Neural cell (in vitro differentiated cells): ENCODE measurements around the gene TFRC.

Source experiments
- CTCF ChIP-seq: fragments of 450-650 bp; IDR thresholded peaks from 2 replicates; pipeline ENCODE4 v1.5.1; 2014; ENCODE audit warnings: antibody characterized with exemption, mild to moderate bottlenecking, moderate library complexity; ENCODE audit not compliant: poor library complexity, severe bottlenecking
- EP300 ChIP-seq: fragments of 450-650 bp; conservative IDR thresholded peaks from 2 replicates; pipeline ENCODE4 v1.6.1; 2014; ENCODE audit warnings: antibody characterized with exemption, mild to moderate bottlenecking, moderate library complexity; ENCODE audit not compliant: poor library complexity, severe bottlenecking
- EZH2 ChIP-seq: fragments of 200-600, 300-800 bp; shearing (Covaris generic), sonication (generic); IDR thresholded peaks from 2 replicates; pipeline ENCODE4 v1.6.1; 2014; ENCODE audit warnings: antibody characterized with exemption, low read length, borderline replicate concordance, mild to moderate bottlenecking; ENCODE audit not compliant: insufficient read depth, poor library complexity, severe bottlenecking
- MXI1 ChIP-seq: fragments of 450-650 bp; conservative IDR thresholded peaks from 2 replicates; pipeline ENCODE4 v1.6.1; 2014; ENCODE audit warnings: antibody characterized with exemption, mild to moderate bottlenecking; ENCODE audit not compliant: poor library complexity, severe bottlenecking
- POLR2AphosphoS5 ChIP-seq: IDR thresholded peaks from 2 replicates; pipeline ENCODE4 v1.6.1; 2012
- RAD21 ChIP-seq: fragments of 450-650 bp; conservative IDR thresholded peaks from 2 replicates; pipeline ENCODE4 v1.6.1; 2014; ENCODE audit warnings: antibody characterized with exemption, mild to moderate bottlenecking, moderate library complexity
- SMC3 ChIP-seq: fragments of 450-650 bp; conservative IDR thresholded peaks from 2 replicates; pipeline ENCODE4 v1.6.1; 2014; ENCODE audit warnings: antibody characterized with exemption, mild to moderate bottlenecking, moderate library complexity; ENCODE audit not compliant: poor library complexity
- TAF1 ChIP-seq: IDR thresholded peaks from 2 replicates; pipeline ENCODE4 v1.6.1; 2012; ENCODE audit warnings: low read depth
- TF ChIP-seq, protein P1 (sequence below): IDR thresholded peaks from 2 replicates; pipeline ENCODE4 v1.6.1; 2012; ENCODE audit warnings: borderline replicate concordance

DNA sequence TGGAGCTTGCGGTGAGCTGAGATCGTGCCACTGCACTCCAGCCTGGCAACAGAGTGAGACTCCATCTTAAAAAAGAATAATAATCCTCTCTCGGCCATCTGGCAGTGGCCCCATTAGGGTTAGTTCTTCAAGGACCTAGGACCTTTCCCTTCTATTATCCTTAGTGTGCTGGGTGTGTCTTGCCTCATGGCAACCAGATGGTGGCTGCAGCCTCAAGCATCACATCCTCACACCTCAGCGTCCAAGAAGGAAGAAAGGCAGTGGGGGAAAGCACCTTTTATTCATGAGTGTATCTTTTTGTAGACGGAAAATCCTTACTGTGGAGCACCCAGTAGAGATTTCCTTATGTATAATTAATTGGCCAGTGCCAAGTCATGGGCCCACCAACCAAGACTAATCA, 42.7 kb upstream of the TFRC start:
- TF ChIP-seq, protein P1, sequence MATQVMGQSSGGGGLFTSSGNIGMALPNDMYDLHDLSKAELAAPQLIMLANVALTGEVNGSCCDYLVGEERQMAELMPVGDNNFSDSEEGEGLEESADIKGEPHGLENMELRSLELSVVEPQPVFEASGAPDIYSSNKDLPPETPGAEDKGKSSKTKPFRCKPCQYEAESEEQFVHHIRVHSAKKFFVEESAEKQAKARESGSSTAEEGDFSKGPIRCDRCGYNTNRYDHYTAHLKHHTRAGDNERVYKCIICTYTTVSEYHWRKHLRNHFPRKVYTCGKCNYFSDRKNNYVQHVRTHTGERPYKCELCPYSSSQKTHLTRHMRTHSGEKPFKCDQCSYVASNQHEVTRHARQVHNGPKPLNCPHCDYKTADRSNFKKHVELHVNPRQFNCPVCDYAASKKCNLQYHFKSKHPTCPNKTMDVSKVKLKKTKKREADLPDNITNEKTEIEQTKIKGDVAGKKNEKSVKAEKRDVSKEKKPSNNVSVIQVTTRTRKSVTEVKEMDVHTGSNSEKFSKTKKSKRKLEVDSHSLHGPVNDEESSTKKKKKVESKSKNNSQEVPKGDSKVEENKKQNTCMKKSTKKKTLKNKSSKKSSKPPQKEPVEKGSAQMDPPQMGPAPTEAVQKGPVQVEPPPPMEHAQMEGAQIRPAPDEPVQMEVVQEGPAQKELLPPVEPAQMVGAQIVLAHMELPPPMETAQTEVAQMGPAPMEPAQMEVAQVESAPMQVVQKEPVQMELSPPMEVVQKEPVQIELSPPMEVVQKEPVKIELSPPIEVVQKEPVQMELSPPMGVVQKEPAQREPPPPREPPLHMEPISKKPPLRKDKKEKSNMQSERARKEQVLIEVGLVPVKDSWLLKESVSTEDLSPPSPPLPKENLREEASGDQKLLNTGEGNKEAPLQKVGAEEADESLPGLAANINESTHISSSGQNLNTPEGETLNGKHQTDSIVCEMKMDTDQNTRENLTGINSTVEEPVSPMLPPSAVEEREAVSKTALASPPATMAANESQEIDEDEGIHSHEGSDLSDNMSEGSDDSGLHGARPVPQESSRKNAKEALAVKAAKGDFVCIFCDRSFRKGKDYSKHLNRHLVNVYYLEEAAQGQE: no peak
- TF ChIP-seq CTCF (no peak), EZH2 (no peak), EP300 (no peak), POLR2AphosphoS5 (no peak), TAF1 (no peak), RAD21 (no peak), SMC3 (no peak), MXI1 (no peak)
